IMR-90 (cell line): Measurements from ENCODE around the gene CWC22. TPM values are rescaled to one million over a fixed set of nuclear protein-coding genes. Genes with fewer than 3 reads are reported as not detected.
A peak's percentile ranks its signal among the peaks of the same experiment; 100 is the strongest.
"Not testable (repeated sequence)": the region's sequence is repeated elsewhere in the genome, so short reads cannot be mapped to it uniquely, and the experiment has no call there.

Experiments used
- ATAC-seq: fragments of 200-7000 bp; cut with Tn5 transposase; 2 replicates; pipeline ENCODE4 v1.9.1; 2020; ENCODE audit warnings: low read depth, mild to moderate bottlenecking, moderate library complexity
- BruUV-seq: library from RNA; stranded (reverse); fragments of 400-500 nt; replicated peaks from 2 replicates; lab custom pipeline; 2021; lab: Mats Ljungman, UMichigan
- CTCF ChIA-PET: fragments of 300-600 bp; formaldehyde crosslinking; extraction: SDS; loops from one replicate; lab custom pipeline; 2021; ENCODE audit warnings: antibody characterized with exemption; lab: Yijun Ruan, JAX
- POLR2A ChIA-PET: fragments of 300-600 bp; sonication (Branson Sonifier 250); formaldehyde crosslinking; loops from one replicate; lab custom pipeline; 2022; ENCODE audit warnings: antibody characterized with exemption; ENCODE audit not compliant: unreplicated experiment; lab: Charles Lee
- DNase-seq: peaks from one replicate; pipeline ENCODE4 v3.0.0; 2013
- H2AFZ ChIP-seq: replicated peaks from 2 replicates; pipeline ENCODE3; 2013; ENCODE audit warnings: low read length, mild to moderate bottlenecking; ENCODE audit not compliant: poor library complexity
- H2AK5ac ChIP-seq: 2 replicates; pipeline ENCODE4 v1.6.1; 2013; ENCODE audit warnings: low read depth, low read length, inconsistent platforms
- H2AK9ac ChIP-seq: replicated peaks from 2 replicates; pipeline ENCODE3; 2013; ENCODE audit warnings: mild to moderate bottlenecking, low read depth, low read length, moderate library complexity; ENCODE audit not compliant: poor library complexity
- H2BK120ac ChIP-seq: 2 replicates; pipeline ENCODE4 v1.6.1; 2013; ENCODE audit warnings: low read depth, low read length, inconsistent platforms
- H2BK15ac ChIP-seq: 3 replicates; pipeline ENCODE4 v1.6.1; 2013; ENCODE audit warnings: low read depth, low read length, inconsistent platforms
- H2BK20ac ChIP-seq: 2 replicates; pipeline ENCODE4 v1.6.1; 2013; ENCODE audit warnings: low read depth, mild to moderate bottlenecking, inconsistent platforms, low read length, moderate library complexity
- H2BK5ac ChIP-seq: 2 replicates; pipeline ENCODE4 v1.6.1; 2013; ENCODE audit warnings: mild to moderate bottlenecking, low read depth, low read length, inconsistent platforms; ENCODE audit not compliant: poor library complexity, severe bottlenecking
- H3K14ac ChIP-seq: replicated peaks from 2 replicates; pipeline ENCODE4 v1.6.1; 2013; ENCODE audit warnings: low read depth, low read length, inconsistent platforms
- H3K18ac ChIP-seq: 2 replicates; pipeline ENCODE4 v1.6.1; 2013; ENCODE audit warnings: low read depth, low read length, control low read depth
- H3K23ac ChIP-seq: 2 replicates; pipeline ENCODE4 v1.6.1; 2013; ENCODE audit warnings: low read depth, low read length, inconsistent platforms
- H3K27ac ChIP-seq: 2 replicates; pipeline ENCODE4 v1.5.1; 2013; ENCODE audit warnings: mild to moderate bottlenecking, control low read depth, low read length; ENCODE audit not compliant: insufficient read depth
- H3K27me3 ChIP-seq: 2 replicates; pipeline ENCODE4 v1.6.1; 2013; ENCODE audit warnings: low read length; ENCODE audit not compliant: control insufficient read depth, insufficient read depth
- H3K36me3 ChIP-seq: 2 replicates; pipeline ENCODE4 v1.6.1; 2013; ENCODE audit warnings: low read length, mixed read lengths; ENCODE audit not compliant: control insufficient read depth, insufficient read depth
- H3K4ac ChIP-seq: 2 replicates; pipeline ENCODE4 v1.6.1; 2013; ENCODE audit warnings: low read depth, low read length, inconsistent platforms
- H3K4me1 ChIP-seq: 2 replicates; pipeline ENCODE4 v1.6.1; 2013; ENCODE audit warnings: low read length, mixed read lengths; ENCODE audit not compliant: control insufficient read depth, insufficient read depth
- H3K4me2 ChIP-seq: 2 replicates; pipeline ENCODE4 v1.6.1; 2013; ENCODE audit warnings: low read depth, mild to moderate bottlenecking, control low read depth, low read length, moderate library complexity
- H3K4me3 ChIP-seq: 2 replicates; pipeline ENCODE4 v1.5.1; 2013; ENCODE audit warnings: low read depth, mild to moderate bottlenecking, control low read depth, low read length, moderate library complexity; ENCODE audit not compliant: insufficient read depth
- H3K56ac ChIP-seq: 2 replicates; pipeline ENCODE4 v1.6.1; 2013; ENCODE audit warnings: low read length, inconsistent platforms; ENCODE audit not compliant: insufficient read depth; ENCODE audit errors: extremely low read depth
- H3K79me1 ChIP-seq, 2 experiments: 2 replicates each; pipeline ENCODE4 v1.6.1; 2013; ENCODE audit warnings: low read length in 2 of 2, inconsistent platforms in 1 of 2, low read depth in 1 of 2
- H3K9ac ChIP-seq: 2 replicates; pipeline ENCODE4 v1.6.1; 2013; ENCODE audit warnings: low read depth, low read length, control low read depth
- H3K9me1 ChIP-seq: 2 replicates; pipeline ENCODE4 v1.6.1; 2013; ENCODE audit warnings: low read length, inconsistent platforms; ENCODE audit not compliant: insufficient read depth
- H3K9me3 ChIP-seq: 2 replicates; pipeline ENCODE4 v1.6.1; 2013; ENCODE audit warnings: low read length; ENCODE audit not compliant: control insufficient read depth, insufficient read depth
- H4K20me1 ChIP-seq: 2 replicates; pipeline ENCODE4 v1.6.1; 2013; ENCODE audit warnings: low read length, inconsistent platforms; ENCODE audit not compliant: insufficient read depth
- H4K5ac ChIP-seq: 2 replicates; pipeline ENCODE4 v1.6.1; 2013; ENCODE audit warnings: mild to moderate bottlenecking, low read depth, low read length, control low read depth
- H4K8ac ChIP-seq, 2 experiments: 2 replicates each; pipeline ENCODE4 v1.6.1; 2013; ENCODE audit warnings: low read depth in 2 of 2, low read length in 2 of 2, control low read depth in 1 of 2, inconsistent platforms in 1 of 2
- H4K91ac ChIP-seq: 2 replicates; pipeline ENCODE4 v1.6.1; 2013; ENCODE audit warnings: low read depth, low read length, inconsistent platforms; ENCODE audit not compliant: insufficient read depth
- BHLHE40 ChIP-seq: fragments of 150-350 bp; IDR thresholded peaks from 2 replicates; pipeline ENCODE4 v1.6.1; 2016; ENCODE audit warnings: mild to moderate bottlenecking, low read depth, low read length
- CEBPB ChIP-seq: IDR thresholded peaks from 2 replicates; pipeline ENCODE4 v1.6.1; 2012; ENCODE audit warnings: low read depth, low read length, improper control_type of control experiment
- WGBS, 2 experiments: methylation state at CpG; one replicate each; pipeline versions ENCODE4 v1.1.5 to v1.1.7; 2013; ENCODE audit warnings: missing lambda C conversion rate in 2 of 2; ENCODE audit not compliant: insufficient read length in 1 of 2; ENCODE audit errors: extremely low coverage in 2 of 2; 5-methylcytosine and 5-hydroxymethylcytosine counted together
- dilution Hi-C: fragments of 300-500 bp; cut with HindIII; formaldehyde crosslinking; loops from one replicate; pipeline ENCODE4 v1.14.3; 2018; ENCODE audit warnings: low sequenced_read_pairs; ENCODE audit not compliant: unreplicated experiment
- in situ Hi-C: fragments of 300-500 bp; cut with MboI; formaldehyde crosslinking; loops from 3 replicates; pipeline ENCODE4 v1.14.3; 2019; ENCODE audit warnings: low sequenced_read_pairs, inconsistent platforms, mixed read lengths
- intact Hi-C: fragments of 100-400 bp; cut with micrococcal nuclease; formaldehyde crosslinking; loops from 2 replicates; pipeline ENCODE4 v1.10.0; 2022
- polyA plus RNA-seq, 3 experiments: library from polyadenylated mRNA; depleted of rRNA; stranded (reverse); fragments of >200 nt; gene quantifications; 2 replicates each; pipeline ENCODE4 v1.2.3, GENCODE V29; 2012; ENCODE audit warnings: low replicate concordance in 1 of 3
- total RNA-seq: library from RNA; depleted of rRNA; stranded (reverse); fragments of >200 nt; gene quantifications from 2 replicates; pipeline ENCODE4 v1.2.3, GENCODE V29; 2012

CWC22 gene
- total and polyA plus RNA-seq, 2 of the 4 experiments (the other 2 are of a cell fraction): 4.5 to 17.9 TPM

DNA sequence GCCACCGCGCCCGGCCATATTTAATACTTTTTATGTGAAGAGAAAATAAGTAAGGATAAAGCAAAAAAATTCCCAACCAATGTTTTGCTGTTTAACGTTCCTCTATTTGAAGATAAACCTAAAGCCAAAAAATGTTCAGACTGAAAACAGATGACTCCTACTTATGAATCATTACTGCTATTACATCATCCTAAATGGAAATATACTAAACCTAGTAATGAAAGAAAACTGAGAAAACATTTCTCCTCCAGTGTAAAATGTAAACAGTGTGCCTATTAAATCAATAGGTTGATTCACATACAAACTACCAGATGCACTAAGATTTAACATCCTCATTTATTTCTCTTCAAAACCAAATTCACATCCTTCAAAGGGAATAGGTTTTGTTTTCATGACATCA, 43.5 kb downstream of the CWC22 start:
- dilution Hi-C loops: no loop called here
- CTCF ChIA-PET: no interaction called here

DNA sequence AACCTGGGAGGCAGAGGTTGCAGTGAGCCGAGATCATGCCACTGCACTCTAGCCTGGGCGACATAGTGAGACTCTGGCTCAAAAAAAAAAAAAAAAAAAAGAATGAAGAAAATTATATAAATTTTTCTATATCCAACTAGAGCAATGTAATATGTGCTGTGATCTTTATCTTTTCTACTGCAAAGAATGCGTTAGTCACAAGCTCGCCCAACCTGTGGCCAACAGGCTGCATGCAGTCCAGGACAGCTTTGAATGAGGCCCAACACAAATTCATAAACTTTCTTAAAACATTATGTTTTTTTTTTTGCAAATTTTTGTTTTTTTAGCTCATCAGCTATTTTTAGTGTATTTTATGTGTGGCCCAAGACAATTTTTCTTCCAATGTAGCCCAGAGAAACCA, 48.8 kb downstream of the CWC22 start:
- intact Hi-C loops, H3K4ac ChIP-seq, H3K4me3 ChIP-seq, H2AFZ ChIP-seq, DNase-seq, H3K4me1 ChIP-seq, H3K36me3 ChIP-seq, H3K9me1 ChIP-seq, dilution Hi-C loops, H3K4me2 ChIP-seq, H4K8ac ChIP-seq, H2AK9ac ChIP-seq, H3K9ac ChIP-seq, H3K56ac ChIP-seq, H3K27ac ChIP-seq, H4K5ac ChIP-seq, H3K79me1 ChIP-seq, H2BK20ac ChIP-seq, ATAC-seq, H3K18ac ChIP-seq, BruUV-seq, H3K9me3 ChIP-seq, POLR2A ChIA-PET, in situ Hi-C loops, H4K20me1 ChIP-seq, H2BK120ac ChIP-seq, H2AK5ac ChIP-seq, H3K27me3 ChIP-seq, H2BK5ac ChIP-seq, H3K23ac ChIP-seq, H4K91ac ChIP-seq, H3K14ac ChIP-seq, H2BK15ac ChIP-seq: not testable (repeated sequence)
- CTCF ChIA-PET: interaction anchor here (0.6 to 0.7 kb wide), 2 partner anchors 18 to 1868 kb away, joined by 3 read pairs; no protein-coding TSS in a partner anchor
- WGBS, 2 experiments: no CpG with 5 or more reads among the region's 4 CpGs

More for the DNA sequence above, 43.5 kb downstream of the CWC22 start:
- no peak overlapping the region for H2AK5ac ChIP-seq
- peak overlapping the region; percentile 21 for H2BK5ac ChIP-seq
- no peaks in the 10 kb centered on the region for H3K4me1 ChIP-seq
- H3K9ac ChIP-seq: no peak overlapping the region
- H3K4ac ChIP-seq: no peak overlapping the region
- DNase-seq (peak; percentile 80), ATAC-seq (peak; percentile 86)
- POLR2A ChIA-PET: no interaction called here
- H2AFZ ChIP-seq: no peak overlapping the region
- H3K9me3 ChIP-seq: no peaks in the 10 kb centered on the region
- no peaks in the 10 kb centered on the region for H3K9me1 ChIP-seq
- H3K14ac ChIP-seq: no peak overlapping the region
- H3K4me3 ChIP-seq: no peak overlapping the region
- no peak overlapping the region for H4K91ac ChIP-seq
- H2BK20ac ChIP-seq: no peak overlapping the region
- no peak overlapping the region for H3K23ac ChIP-seq
- no peak overlapping the region for H2AK9ac ChIP-seq
- H2BK120ac ChIP-seq: no peak overlapping the region
- H3K79me1 ChIP-seq: no peaks in the 10 kb centered on the region; a peak in 1 of 4 replicates
- H3K36me3 ChIP-seq: peaks cover 5% of the 10 kb centered on the region
- H3K56ac ChIP-seq: no peak overlapping the region
- TF ChIP-seq CEBPB: peak; percentile 88
- no peak for TF ChIP-seq BHLHE40
- H3K27me3 ChIP-seq: no peaks in the 10 kb centered on the region
- no peaks in the 10 kb centered on the region for H4K20me1 ChIP-seq
- no peak overlapping the region for H4K8ac ChIP-seq
- no peak overlapping the region for H3K4me2 ChIP-seq
- no TSS peak for BruUV-seq
- no peak overlapping the region for H2BK15ac ChIP-seq
- no peak overlapping the region for H3K27ac ChIP-seq
- no peak overlapping the region for H4K5ac ChIP-seq
- no peak overlapping the region for H3K18ac ChIP-seq
- intact Hi-C loops (no loop called here), in situ Hi-C loops (no loop called here)
- WGBS, 2 experiments: no CpG with 5 or more reads among the region's 4 CpGs
